SK-N-MC (cell line): Measurements from ENCODE around the gene KRTAP12-4.

Experiments
- EZH2 ChIP-seq: fragments of 200-600 bp; sonication (generic); IDR thresholded peaks from one replicate; pipeline ENCODE4 v1.6.1; 2017; ENCODE audit warnings: antibody characterized with exemption
- POLR2AphosphoS5 ChIP-seq: IDR thresholded peaks from 2 replicates; pipeline ENCODE4 v1.6.1; 2012; ENCODE audit warnings: mild to moderate bottlenecking, low read depth, low read length, borderline replicate concordance

DNA sequence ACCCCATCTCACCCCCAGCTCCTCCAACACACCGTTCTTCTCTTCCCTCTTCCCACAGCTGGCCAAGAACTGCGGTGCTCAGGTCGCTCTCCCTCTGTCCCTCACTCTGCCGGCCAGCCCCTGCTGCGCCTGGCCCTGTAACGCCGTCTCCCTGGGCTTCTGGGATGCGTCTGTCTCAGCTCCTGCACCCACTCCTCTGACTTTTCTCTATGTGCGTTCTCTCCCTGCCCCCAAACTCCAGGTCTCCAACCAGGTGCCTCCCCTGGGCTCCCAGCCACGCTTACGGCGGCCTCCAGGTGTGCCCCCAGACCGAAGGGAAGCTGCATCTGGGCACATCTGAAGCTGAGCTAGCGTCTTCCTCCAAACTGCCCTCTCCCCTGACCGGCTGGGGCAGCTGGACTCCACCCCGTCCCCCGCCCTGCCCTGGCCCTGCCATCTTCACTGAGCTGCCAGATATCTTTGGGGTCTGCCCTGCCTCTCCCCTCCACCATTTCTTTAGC lies 45.1 kb upstream of the KRTAP12-4 start:
- no peak for TF ChIP-seq POLR2AphosphoS5
- TF ChIP-seq EZH2: no peak
